Measurements from ENCODE around the gene LHPP.

DNA sequence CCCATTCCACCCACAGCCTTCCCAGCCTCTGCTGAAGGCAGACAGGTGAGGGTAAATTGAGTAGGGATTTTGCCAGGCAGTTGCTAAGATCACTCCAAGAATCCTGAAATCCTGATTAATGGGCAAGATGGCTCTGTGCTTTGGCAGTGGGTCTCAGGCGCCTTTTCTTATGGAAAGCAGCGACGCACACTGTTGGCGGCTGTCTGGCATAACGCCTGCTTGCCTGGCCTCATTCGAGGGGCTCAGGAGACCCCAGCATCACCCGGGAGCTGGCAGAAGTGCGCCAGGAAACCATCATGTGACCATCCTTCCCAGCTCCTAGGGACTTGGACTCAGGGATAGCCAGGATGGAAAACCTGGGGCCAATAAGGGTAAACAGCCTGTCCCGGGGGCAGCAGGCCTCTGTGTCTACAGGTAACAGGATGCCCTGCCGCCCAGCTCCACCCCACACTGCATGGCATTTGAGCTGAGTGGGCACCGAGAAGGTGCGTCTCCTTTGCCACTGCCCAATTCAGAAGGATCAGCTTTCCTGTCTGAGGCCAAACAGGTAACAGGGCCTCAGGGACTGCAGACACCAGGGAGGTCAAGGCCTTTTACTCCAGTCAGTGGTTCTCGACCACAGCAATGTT, 184.0 kb downstream of the LHPP start:
- TF ChIP-seq POLR2A (IDR thresholded peaks at IDR 0.05; ENCODE audit: low read depth, low read length) (no peak), POLR2AphosphoS5 (IDR thresholded peaks at IDR 0.05; ENCODE audit: low read depth, low read length) (no peak), TAF1 (IDR thresholded peaks at IDR 0.05; ENCODE audit: borderline replicate concordance, low read depth, low read length) (no peak)

Data from GM12892 (cell line).